ENCODE data around the gene TRPC4.

DNA sequence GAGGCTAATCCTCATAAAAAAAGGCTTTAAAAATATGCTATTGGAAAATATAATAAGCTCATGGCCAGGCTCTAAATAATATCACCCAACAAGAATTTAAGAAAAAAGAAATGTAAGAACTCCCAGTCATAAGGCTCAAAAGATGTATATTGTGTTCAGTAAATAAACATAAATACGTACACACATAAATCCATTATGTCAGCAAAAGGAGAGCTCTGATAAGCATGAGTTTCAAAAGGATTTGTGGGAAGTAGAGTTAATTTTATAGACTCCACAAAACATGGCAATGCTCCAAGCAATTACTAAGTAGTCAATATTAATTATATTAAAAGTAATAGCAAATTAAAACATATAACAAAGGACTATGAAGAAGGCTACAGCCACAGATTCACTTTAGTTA, 37.3 kb upstream of the TRPC4 start:
- TF ChIP-seq ZNF8 (CRISPR knock-in tag; IDR thresholded peaks at IDR 0.05): no peak
- TF ChIP-seq ESRRG (CRISPR knock-in tag; IDR thresholded peaks at IDR 0.05): no peak
- no peak for TF ChIP-seq GLIS3 (CRISPR knock-in tag; IDR thresholded peaks at IDR 0.05)
- no peak for TF ChIP-seq ARNTL (CRISPR knock-in tag; IDR thresholded peaks at IDR 0.05; ENCODE audit: borderline replicate concordance, low read depth)
- TF ChIP-seq, protein P1, sequence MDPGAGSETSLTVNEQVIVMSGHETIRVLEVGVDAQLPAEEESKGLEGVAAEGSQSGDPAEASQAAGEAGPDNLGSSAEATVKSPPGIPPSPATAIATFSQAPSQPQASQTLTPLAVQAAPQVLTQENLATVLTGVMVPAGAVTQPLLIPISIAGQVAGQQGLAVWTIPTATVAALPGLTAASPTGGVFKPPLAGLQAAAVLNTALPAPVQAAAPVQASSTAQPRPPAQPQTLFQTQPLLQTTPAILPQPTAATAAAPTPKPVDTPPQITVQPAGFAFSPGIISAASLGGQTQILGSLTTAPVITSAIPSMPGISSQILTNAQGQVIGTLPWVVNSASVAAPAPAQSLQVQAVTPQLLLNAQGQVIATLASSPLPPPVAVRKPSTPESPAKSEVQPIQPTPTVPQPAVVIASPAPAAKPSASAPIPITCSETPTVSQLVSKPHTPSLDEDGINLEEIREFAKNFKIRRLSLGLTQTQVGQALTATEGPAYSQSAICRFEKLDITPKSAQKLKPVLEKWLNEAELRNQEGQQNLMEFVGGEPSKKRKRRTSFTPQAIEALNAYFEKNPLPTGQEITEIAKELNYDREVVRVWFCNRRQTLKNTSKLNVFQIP (CRISPR knock-in tag; IDR thresholded peaks at IDR 0.05; ENCODE audit: borderline replicate concordance, low read depth): no peak
- TF ChIP-seq TOX (CRISPR knock-in tag; IDR thresholded peaks at IDR 0.05; ENCODE audit: borderline replicate concordance): no peak

All from SK-N-SH treated with all-trans-retinoic acid at 6 μM for 48 hours (cell line).